HG02759 (cell line): ENCODE measurements around the gene SESN1.
"Not testable (repeated sequence)": the region's sequence is repeated elsewhere in the genome, so short reads cannot be mapped to it uniquely, and the experiment has no call there.

Experiments
- ATAC-seq: cut with Tn5 transposase; IDR thresholded peaks from one replicate; pipeline ENCODE4 v1.9.1; 2021; ENCODE audit warnings: mild to moderate bottlenecking, moderate library complexity; ENCODE audit not compliant: unreplicated experiment

SESN1 gene

GRCh38 chr6:109095036-109095834 lies 589 bp upstream of the SESN1 start, which contains the start of gene CEP57L1:
Gene CEP57L1, plus strand, starts transcription at chr6:109095507. Its CDS starts 49,715 bp downstream, at chr6:109145222.
- peak; percentile 75 for ATAC-seq

GRCh38 chr6:109093732-109094415 lies 772 bp downstream of the SESN1 start:
- ATAC-seq: no peak

GRCh38 chr6:109092074-109092473 lies 2.6 kb downstream of the SESN1 start:
- no peak for ATAC-seq

GRCh38 chr6:109091314-109092024 lies 3.2 kb downstream of the SESN1 start:
- no peak for ATAC-seq

- ATAC-seq: no peak
These were observed 5.7 kb downstream of the SESN1 start for GRCh38 chr6:109088995-109089394.

- no peak for ATAC-seq
These were observed 6.9 kb downstream of the SESN1 start for GRCh38 chr6:109087661-109088264.

GRCh38 chr6:109084146-109084545 lies 10.5 kb downstream of the SESN1 start:
- not testable (repeated sequence) for ATAC-seq

GRCh38 chr6:109083657-109084056 lies 11.0 kb downstream of the SESN1 start:
- ATAC-seq: no peak

GRCh38 chr6:109082188-109082577 lies 12.5 kb downstream of the SESN1 start:
- ATAC-seq: no peak

- ATAC-seq: no peak
These were observed 13.0 kb downstream of the SESN1 start for GRCh38 chr6:109081516-109082187.

- ATAC-seq: no peak
These were observed 13.6 kb downstream of the SESN1 start for GRCh38 chr6:109081026-109081425.

- ATAC-seq: no peak
These were observed 14.7 kb downstream of the SESN1 start for GRCh38 chr6:109079981-109080380.

GRCh38 chr6:109076377-109076776 lies 18.3 kb downstream of the SESN1 start:
- no peak for ATAC-seq

GRCh38 chr6:109075934-109076333 lies 18.7 kb downstream of the SESN1 start:
- ATAC-seq: no peak

- ATAC-seq: no peak
These were observed 20.6 kb downstream of the SESN1 start for GRCh38 chr6:109074133-109074415.

- ATAC-seq: no peak
These were observed 21.1 kb downstream of the SESN1 start for GRCh38 chr6:109073344-109074132.

GRCh38 chr6:109071125-109071917 lies 23.3 kb downstream of the SESN1 start:
- no peak for ATAC-seq

GRCh38 chr6:109069746-109070145 lies 24.9 kb downstream of the SESN1 start:
- ATAC-seq: no peak

- no peak for ATAC-seq
These were observed 31.8 kb downstream of the SESN1 start for GRCh38 chr6:109062767-109063352.
